OCI-LY7 (cell line): ENCODE data around the gene CGN. TPM values are rescaled to one million over a fixed set of nuclear protein-coding genes. Genes with fewer than 3 reads are reported as not detected.

Source experiments
- BruUV-seq: library from RNA; stranded (reverse); fragments of 400-500 nt; replicated peaks from 2 replicates; lab custom pipeline; 2021; lab: Mats Ljungman, UMichigan
- CTCF ChIA-PET: fragments of 300-600 bp; sonication (Branson Sonifier 250); formaldehyde crosslinking; loops from one replicate; lab custom pipeline; 2022; ENCODE audit warnings: antibody characterized with exemption; ENCODE audit not compliant: unreplicated experiment; lab: Charles Lee
- POLR2A ChIA-PET: fragments of 300-600 bp; sonication (Branson Sonifier 250); formaldehyde crosslinking; loops from one replicate; lab custom pipeline; 2022; ENCODE audit warnings: antibody characterized with exemption; lab: Charles Lee
- DNase-seq: peaks from one replicate; pipeline ENCODE4 v3.0.0-alpha.2; 2015; ENCODE audit warnings: low spot score
- H2AFZ ChIP-seq: fragments of 200-600 bp; sonication (generic), shearing (Covaris generic); 2 replicates; pipeline ENCODE4 v1.6.1; 2014; ENCODE audit warnings: mild to moderate bottlenecking, antibody characterized with exemption, low read length, moderate library complexity
- H3K27ac ChIP-seq: fragments of 200-600 bp; sonication (generic); 2 replicates; pipeline ENCODE4 v1.5.1; 2014; ENCODE audit warnings: mixed run types, low read depth, mild to moderate bottlenecking, moderate library complexity, low read length, inconsistent platforms; ENCODE audit not compliant: poor library complexity, severe bottlenecking
- H3K36me3 ChIP-seq: fragments of 200-600 bp; sonication (generic); 2 replicates; pipeline ENCODE4 v1.6.1; 2014; ENCODE audit warnings: mild to moderate bottlenecking, antibody characterized with exemption, low read length, moderate library complexity, mixed read lengths; ENCODE audit not compliant: insufficient read depth
- H3K4me1 ChIP-seq: fragments of 200-600 bp; sonication (generic); 2 replicates; pipeline ENCODE4 v1.5.1; 2014; ENCODE audit warnings: mild to moderate bottlenecking, low read length; ENCODE audit not compliant: insufficient read depth, poor library complexity, severe bottlenecking
- H3K4me2 ChIP-seq: fragments of 200-600 bp; sonication (generic); 2 replicates; pipeline ENCODE4 v1.6.1; 2014; ENCODE audit warnings: mild to moderate bottlenecking, low read length
- H3K4me3 ChIP-seq: fragments of 200-600 bp; sonication (generic); 2 replicates; pipeline ENCODE4 v1.5.1; 2014; ENCODE audit warnings: mild to moderate bottlenecking, low read depth, low read length; ENCODE audit not compliant: poor library complexity, severe bottlenecking
- H3K79me2 ChIP-seq: fragments of 200-600 bp; sonication (generic); 2 replicates; pipeline ENCODE4 v1.6.1; 2016; ENCODE audit warnings: low read depth, mild to moderate bottlenecking, low read length, moderate library complexity, mixed read lengths; ENCODE audit not compliant: insufficient read depth
- H3K9me2 ChIP-seq: fragments of 200-600 bp; sonication (generic); 2 replicates; pipeline ENCODE4 v1.6.1; 2016; ENCODE audit warnings: mild to moderate bottlenecking, low read length, mixed read lengths; ENCODE audit not compliant: insufficient read depth
- H3K9me3 ChIP-seq: fragments of 200-600 bp; sonication (generic); 2 replicates; pipeline ENCODE4 v1.6.1; 2014; ENCODE audit warnings: mild to moderate bottlenecking, mixed run types, low read length, mixed read lengths
- H4K20me1 ChIP-seq: fragments of 200-600 bp; sonication (generic); 2 replicates; pipeline ENCODE4 v1.6.1; 2014; ENCODE audit warnings: mild to moderate bottlenecking, antibody characterized with exemption, low read length, moderate library complexity, mixed read lengths; ENCODE audit not compliant: insufficient read depth
- EZH2phosphoT487 ChIP-seq: fragments of 200-600 bp; sonication (generic); IDR thresholded peaks from 2 replicates; pipeline ENCODE4 v1.6.1; 2018; ENCODE audit warnings: low read depth, borderline replicate concordance, mild to moderate bottlenecking, mixed run types, antibody characterized with exemption, low read length, moderate library complexity, mixed read lengths
- intact Hi-C: fragments of 100-400 bp; cut with micrococcal nuclease; formaldehyde crosslinking; loops from one replicate; pipeline ENCODE4 v1.10.0; 2022; ENCODE audit not compliant: unreplicated experiment
- total RNA-seq, 2 experiments: library from RNA; depleted of rRNA in 1 of 2; stranded (reverse); fragments of >200 nt in 1 of 2; shearing (Covaris generic) in 1 of 2; gene quantifications; 2 replicates each; pipeline ENCODE4 v1.2.3, GENCODE V29; 2014 to 2022
- TF ChIP-seq, protein P1 (sequence below): fragments of 200-600 bp; sonication (generic); conservative IDR thresholded peaks from 2 replicates; pipeline ENCODE4 v1.5.1; 2014; ENCODE audit warnings: mild to moderate bottlenecking, antibody characterized with exemption, low read length, moderate library complexity, mixed read lengths

The CGN gene
- total RNA-seq, 2 experiments from 2014 or later: 1.7 to 5.5 TPM

DNA sequence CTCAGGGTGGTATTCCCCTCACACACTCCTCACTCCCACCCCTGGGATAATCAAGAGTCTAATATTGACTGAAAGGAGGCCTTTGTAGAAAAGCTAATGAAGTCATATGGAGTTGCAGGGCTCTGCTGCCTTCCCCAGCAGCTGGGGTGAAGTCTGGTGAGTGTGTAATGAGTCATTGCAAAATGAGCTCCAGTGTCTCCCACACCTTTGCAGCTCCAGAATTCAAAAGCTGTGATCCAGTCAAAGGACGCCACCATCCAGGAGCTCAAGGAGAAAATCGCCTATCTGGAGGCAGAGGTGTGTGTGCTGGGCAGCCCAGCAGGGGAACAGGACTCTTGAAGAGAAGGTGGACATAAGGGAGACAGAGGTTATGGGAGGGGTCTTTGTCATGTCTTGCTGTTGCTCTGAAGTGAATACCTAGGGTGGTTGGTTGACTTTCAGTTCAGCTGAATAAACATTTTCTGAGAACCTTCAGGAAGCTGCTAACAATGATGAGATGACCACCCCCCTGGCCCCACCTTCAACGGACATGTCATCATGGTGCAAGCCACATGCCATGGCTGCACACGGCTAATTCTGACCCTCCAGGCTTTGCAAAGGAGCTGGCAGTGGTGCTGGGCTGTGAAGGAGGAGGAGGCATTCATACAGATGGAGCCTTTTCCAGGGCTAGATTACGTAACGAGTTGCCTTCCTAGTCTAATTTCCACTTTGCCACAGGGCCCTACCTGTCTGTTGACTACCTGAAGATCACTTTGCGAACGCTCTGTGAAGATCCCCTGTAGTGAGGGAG, 68.4 kb downstream of the CGN start:
- intact Hi-C loops: no loop called here
- POLR2A ChIA-PET: interaction anchor here (0.6 kb wide), 3 partner anchors 121 to 444 kb away, joined by 3 read pairs; no protein-coding TSS in a partner anchor
- Histone ChIP-seq H3K9me3 (no peaks in the 10 kb centered on the region), H3K27ac (no peak overlapping the region), H3K9me2 (no peaks in the 10 kb centered on the region), H2AFZ (no peak overlapping the region), H4K20me1 (no peaks in the 10 kb centered on the region), H3K4me3 (no peak overlapping the region), H3K36me3 (no peaks in the 10 kb centered on the region), H3K4me1 (no peaks in the 10 kb centered on the region), H3K4me2 (no peak overlapping the region), H3K79me2 (no peaks in the 10 kb centered on the region)
- CTCF ChIA-PET: no interaction called here
- no peak for DNase-seq
- TF ChIP-seq, protein P1, sequence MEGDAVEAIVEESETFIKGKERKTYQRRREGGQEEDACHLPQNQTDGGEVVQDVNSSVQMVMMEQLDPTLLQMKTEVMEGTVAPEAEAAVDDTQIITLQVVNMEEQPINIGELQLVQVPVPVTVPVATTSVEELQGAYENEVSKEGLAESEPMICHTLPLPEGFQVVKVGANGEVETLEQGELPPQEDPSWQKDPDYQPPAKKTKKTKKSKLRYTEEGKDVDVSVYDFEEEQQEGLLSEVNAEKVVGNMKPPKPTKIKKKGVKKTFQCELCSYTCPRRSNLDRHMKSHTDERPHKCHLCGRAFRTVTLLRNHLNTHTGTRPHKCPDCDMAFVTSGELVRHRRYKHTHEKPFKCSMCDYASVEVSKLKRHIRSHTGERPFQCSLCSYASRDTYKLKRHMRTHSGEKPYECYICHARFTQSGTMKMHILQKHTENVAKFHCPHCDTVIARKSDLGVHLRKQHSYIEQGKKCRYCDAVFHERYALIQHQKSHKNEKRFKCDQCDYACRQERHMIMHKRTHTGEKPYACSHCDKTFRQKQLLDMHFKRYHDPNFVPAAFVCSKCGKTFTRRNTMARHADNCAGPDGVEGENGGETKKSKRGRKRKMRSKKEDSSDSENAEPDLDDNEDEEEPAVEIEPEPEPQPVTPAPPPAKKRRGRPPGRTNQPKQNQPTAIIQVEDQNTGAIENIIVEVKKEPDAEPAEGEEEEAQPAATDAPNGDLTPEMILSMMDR: no peak
- TF ChIP-seq EZH2phosphoT487: no peak
- no TSS peak for BruUV-seq

DNA sequence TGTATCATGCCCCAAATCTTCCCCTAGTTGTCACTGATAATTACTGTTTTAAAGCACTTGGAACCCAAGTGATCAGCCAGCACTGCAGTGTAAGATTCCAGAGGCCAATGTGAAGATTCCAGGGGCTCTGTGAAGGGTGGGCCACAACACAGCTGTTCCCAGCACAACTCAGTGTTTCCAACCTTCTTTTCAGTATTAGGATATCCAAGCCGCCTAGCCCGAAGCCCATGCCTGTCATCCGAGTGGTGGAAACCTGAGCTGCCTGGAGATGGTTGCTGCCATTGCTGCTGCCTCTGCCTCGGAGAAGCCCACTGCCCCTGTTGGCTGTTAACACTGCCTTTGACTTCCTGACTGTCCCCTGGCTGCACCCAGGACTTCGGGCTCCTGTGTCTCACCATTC, 70.3 kb downstream of the CGN start:
- Histone ChIP-seq H3K79me2 (no peaks in the 10 kb centered on the region), H3K9me3 (no peaks in the 10 kb centered on the region), H4K20me1 (no peaks in the 10 kb centered on the region), H3K36me3 (no peaks in the 10 kb centered on the region), H3K4me2 (no peak overlapping the region), H3K4me1 (no peaks in the 10 kb centered on the region), H3K9me2 (no peaks in the 10 kb centered on the region), H3K27ac (no peak overlapping the region), H2AFZ (no peak overlapping the region), H3K4me3 (no peak overlapping the region)
- no peak for DNase-seq
- ChIA-PET POLR2A (interaction anchor here (0.9 kb wide), 1 partner anchor 12 kb away, joined by 3 read pairs; no protein-coding TSS in a partner anchor), CTCF (no interaction called here)
- TF ChIP-seq EZH2phosphoT487: no peak
- TF ChIP-seq, protein P1: no peak
- BruUV-seq: no TSS peak
- intact Hi-C loops: no loop called here

DNA sequence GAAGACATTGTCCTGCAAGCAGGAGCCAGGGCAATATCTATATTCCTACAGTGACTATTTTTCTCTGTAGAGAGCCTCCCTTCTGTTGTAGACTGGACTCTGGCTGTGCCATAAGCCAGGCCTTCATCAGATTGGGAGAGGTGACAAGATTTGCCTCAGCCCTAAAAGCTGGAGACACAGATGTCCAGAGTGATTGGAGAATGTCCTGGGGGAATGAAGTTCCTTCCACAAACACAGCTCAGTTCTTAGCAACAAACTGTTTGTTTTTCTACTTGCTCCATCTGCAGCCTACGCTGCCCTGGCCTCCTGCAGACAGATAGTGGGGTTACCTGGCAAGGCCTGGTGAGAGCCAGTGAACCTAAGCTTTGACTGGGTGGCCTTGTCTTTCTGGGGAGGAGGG, 70.7 kb downstream of the CGN start:
- CTCF ChIA-PET: no interaction called here

More for the DNA sequence above, 70.7 kb downstream of the CGN start:
- DNase-seq: no peak
- no TSS peak for BruUV-seq
- Histone ChIP-seq H3K79me2 (no peaks in the 10 kb centered on the region), H3K4me2 (no peak overlapping the region), H2AFZ (no peak overlapping the region), H3K9me2 (no peaks in the 10 kb centered on the region), H3K27ac (no peak overlapping the region), H3K9me3 (no peaks in the 10 kb centered on the region), H3K4me3 (no peak overlapping the region), H3K4me1 (no peaks in the 10 kb centered on the region), H4K20me1 (no peaks in the 10 kb centered on the region), H3K36me3 (no peaks in the 10 kb centered on the region)
- intact Hi-C loops: no loop called here
- TF ChIP-seq EZH2phosphoT487: no peak
- TF ChIP-seq, protein P1: no peak
- POLR2A ChIA-PET: no interaction called here
